Measurements from ENCODE around the gene BBOF1.

BBOF1 gene

GRCh38 chr14:73995977-73996378 is 23.2 kb upstream of the BBOF1 start:
- no peak for TF ChIP-seq EZH2phosphoT487 (IDR thresholded peaks at IDR 0.05; ENCODE audit: low read length)

GRCh38 chr14:73996731-73997107 is 22.4 kb upstream of the BBOF1 start:
- TF ChIP-seq CTCF (IDR thresholded peaks at IDR 0.05; ENCODE audit: low read length) = no peak
- no peaks in the 10 kb centered on the region for H3K4me1 ChIP-seq (ENCODE audit: low read length)
- no peak overlapping the region for H3K9ac ChIP-seq (ENCODE audit: low read length)

More at GRCh38 chr14:73995977-73996378, 23.2 kb upstream of the BBOF1 start:
- H3K4me2 ChIP-seq (ENCODE audit: low read depth, low read length) = no peak overlapping the region
- H3K27ac ChIP-seq (ENCODE audit: low read length) = no peak overlapping the region
- no peaks in the 10 kb centered on the region for H3K4me1 ChIP-seq (ENCODE audit: low read length)
- no peaks in the 10 kb centered on the region for H4K20me1 ChIP-seq (ENCODE audit: insufficient read depth, low read length)
- H3K9me3 ChIP-seq (replicated peaks; ENCODE audit: insufficient read depth, low read length) = no peaks in the 10 kb centered on the region
- no peak overlapping the region for H2AFZ ChIP-seq (ENCODE audit: low read length)
- DNase-seq = no peak
- H3K9me2 ChIP-seq (replicated peaks; ENCODE audit: insufficient read depth, low read length) = no peaks in the 10 kb centered on the region
- H3K27me3 ChIP-seq (replicated peaks; ENCODE audit: insufficient read depth, low read length) = no peaks in the 10 kb centered on the region
- no peak overlapping the region for H3K9ac ChIP-seq (ENCODE audit: low read length)
- no peak overlapping the region for H3K4me3 ChIP-seq (ENCODE audit: low read length)
- H3K36me3 ChIP-seq (replicated peaks; ENCODE audit: insufficient read depth, low read length) = no peaks in the 10 kb centered on the region
- H3F3A ChIP-seq (ENCODE audit: insufficient read depth, low read length) = no peaks in the 10 kb centered on the region
- H3K79me2 ChIP-seq (ENCODE audit: low read length) = no peaks in the 10 kb centered on the region

GRCh38 chr14:73997108-73997943 is 21.8 kb upstream of the BBOF1 start:
- no peaks in the 10 kb centered on the region for H3F3A ChIP-seq (ENCODE audit: insufficient read depth, low read length)
- no peaks in the 10 kb centered on the region for H4K20me1 ChIP-seq (ENCODE audit: insufficient read depth, low read length)
- H3K36me3 ChIP-seq (replicated peaks; ENCODE audit: insufficient read depth, low read length) = no peaks in the 10 kb centered on the region
- H3K27me3 ChIP-seq (replicated peaks; ENCODE audit: insufficient read depth, low read length) = no peaks in the 10 kb centered on the region
- no peaks in the 10 kb centered on the region for H3K9me2 ChIP-seq (replicated peaks; ENCODE audit: insufficient read depth, low read length)
- no peaks in the 10 kb centered on the region for H3K9me3 ChIP-seq (replicated peaks; ENCODE audit: insufficient read depth, low read length)
- H3K4me3 ChIP-seq (ENCODE audit: low read length) = no peak overlapping the region
- no peak overlapping the region for H2AFZ ChIP-seq (ENCODE audit: low read length)
- H3K79me2 ChIP-seq (ENCODE audit: low read length) = no peaks in the 10 kb centered on the region
- H3K27ac ChIP-seq (ENCODE audit: low read length) = no peak overlapping the region
- H3K4me2 ChIP-seq (ENCODE audit: low read depth, low read length) = no peak overlapping the region
- TF ChIP-seq CTCF (IDR thresholded peaks at IDR 0.05; ENCODE audit: low read length) = no peak
- no peak for TF ChIP-seq EZH2 (optimal IDR thresholded peaks at IDR 0.05; ENCODE audit: low read depth, low read length)
- no peak for TF ChIP-seq EZH2phosphoT487 (IDR thresholded peaks at IDR 0.05; ENCODE audit: low read length)
- H3K4me1 ChIP-seq (ENCODE audit: low read length) = no peaks in the 10 kb centered on the region
- no peak overlapping the region for H3K9ac ChIP-seq (ENCODE audit: low read length)
- DNase-seq = no peak

More at GRCh38 chr14:73996731-73997107, 22.4 kb upstream of the BBOF1 start:
- Histone ChIP-seq H3K4me2 (ENCODE audit: low read depth, low read length) (no peak overlapping the region), H3K36me3 (replicated peaks; ENCODE audit: insufficient read depth, low read length) (no peaks in the 10 kb centered on the region), H3K27ac (ENCODE audit: low read length) (no peak overlapping the region), H4K20me1 (ENCODE audit: insufficient read depth, low read length) (no peaks in the 10 kb centered on the region), H3K4me3 (ENCODE audit: low read length) (no peak overlapping the region), H3K79me2 (ENCODE audit: low read length) (no peaks in the 10 kb centered on the region), H2AFZ (ENCODE audit: low read length) (no peak overlapping the region), H3F3A (ENCODE audit: insufficient read depth, low read length) (no peaks in the 10 kb centered on the region), H3K9me2 (replicated peaks; ENCODE audit: insufficient read depth, low read length) (no peaks in the 10 kb centered on the region), H3K9me3 (replicated peaks; ENCODE audit: insufficient read depth, low read length) (no peaks in the 10 kb centered on the region), H3K27me3 (replicated peaks; ENCODE audit: insufficient read depth, low read length) (no peaks in the 10 kb centered on the region)
- DNase-seq = no peak

GRCh38 chr14:73997944-73998447 is 21.2 kb upstream of the BBOF1 start:
- no peak overlapping the region for H3K27ac ChIP-seq (ENCODE audit: low read length)
- TF ChIP-seq CTCF (IDR thresholded peaks at IDR 0.05; ENCODE audit: low read length) (no peak), EZH2phosphoT487 (IDR thresholded peaks at IDR 0.05; ENCODE audit: low read length) (no peak), EZH2 (optimal IDR thresholded peaks at IDR 0.05; ENCODE audit: low read depth, low read length) (no peak)
- H3K27me3 ChIP-seq (replicated peaks; ENCODE audit: insufficient read depth, low read length) = no peaks in the 10 kb centered on the region
- no peak overlapping the region for H3K4me2 ChIP-seq (ENCODE audit: low read depth, low read length)
- no peak overlapping the region for H3K4me3 ChIP-seq (ENCODE audit: low read length)
- H3K9me2 ChIP-seq (replicated peaks; ENCODE audit: insufficient read depth, low read length) = no peaks in the 10 kb centered on the region
- H3F3A ChIP-seq (ENCODE audit: insufficient read depth, low read length) = no peaks in the 10 kb centered on the region
- H3K9me3 ChIP-seq (replicated peaks; ENCODE audit: insufficient read depth, low read length) = no peaks in the 10 kb centered on the region
- DNase-seq = no peak
- H3K9ac ChIP-seq (ENCODE audit: low read length) = no peak overlapping the region
- H4K20me1 ChIP-seq (ENCODE audit: insufficient read depth, low read length) = no peaks in the 10 kb centered on the region
- H3K79me2 ChIP-seq (ENCODE audit: low read length) = no peaks in the 10 kb centered on the region
- H3K4me1 ChIP-seq (ENCODE audit: low read length) = no peaks in the 10 kb centered on the region
- no peaks in the 10 kb centered on the region for H3K36me3 ChIP-seq (replicated peaks; ENCODE audit: insufficient read depth, low read length)
- H2AFZ ChIP-seq (ENCODE audit: low read length) = no peak overlapping the region

All from MM.1S (cell line).